Measurements from ENCODE around the gene MIR17HG.

GRCh38 chr13:91362908-91363307, 15.4 kb downstream of the MIR17HG start:
- TF ChIP-seq POLR2A (IDR thresholded peaks at IDR 0.05) (no peak), EP300 (IDR thresholded peaks at IDR 0.05) (no peak), CTCF (IDR thresholded peaks at IDR 0.05) (no peak), POLR2AphosphoS5 (IDR thresholded peaks at IDR 0.05) (no peak)

Data from sigmoid colon (tissue), 4 donors.